Keratinocyte (primary cell): ENCODE results near the gene PID1.

Experiments
- EZH2 ChIP-seq: IDR thresholded peaks from one replicate; pipeline ENCODE4 v1.6.1; 2012; ENCODE audit warnings: inconsistent platforms, mild to moderate bottlenecking, low read length, moderate library complexity
- TF ChIP-seq, protein P1 (sequence below), 3 experiments: IDR thresholded peaks in 1 of 3; conservative IDR thresholded peaks in 1 of 3; optimal IDR thresholded peaks in 1 of 3; 2 replicates in 2 of 3; 3 replicates in 1 of 3; pipeline versions ENCODE3 to v1.5.1; 2011; ENCODE audit warnings: low read length in 3 of 3, mild to moderate bottlenecking in 3 of 3, moderate library complexity in 2 of 3, control low read depth in 1 of 3, inconsistent platforms in 1 of 3; ENCODE audit not compliant: insufficient read depth in 2 of 3; ENCODE audit errors: extremely low read depth in 1 of 3

DNA sequence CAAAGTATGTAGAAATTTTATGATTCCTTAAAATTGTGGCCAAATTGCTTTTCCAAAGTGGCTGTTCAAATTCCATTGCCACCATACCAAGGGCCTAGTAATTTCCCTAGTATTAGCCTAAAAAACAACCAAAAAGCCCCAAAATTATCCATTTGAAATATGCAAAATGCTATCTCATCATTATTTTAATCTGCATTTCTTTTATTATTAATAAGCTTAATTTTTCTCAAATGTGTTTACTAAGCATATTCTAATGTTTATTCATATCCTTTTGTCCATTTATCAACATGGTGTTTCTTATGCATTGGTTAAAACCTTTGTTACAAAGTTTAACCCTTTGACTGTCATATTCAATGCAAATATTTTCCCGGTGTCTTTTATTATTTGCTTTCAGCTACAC lies 48.0 kb downstream of the PID1 start:
- TF ChIP-seq, protein P1, sequence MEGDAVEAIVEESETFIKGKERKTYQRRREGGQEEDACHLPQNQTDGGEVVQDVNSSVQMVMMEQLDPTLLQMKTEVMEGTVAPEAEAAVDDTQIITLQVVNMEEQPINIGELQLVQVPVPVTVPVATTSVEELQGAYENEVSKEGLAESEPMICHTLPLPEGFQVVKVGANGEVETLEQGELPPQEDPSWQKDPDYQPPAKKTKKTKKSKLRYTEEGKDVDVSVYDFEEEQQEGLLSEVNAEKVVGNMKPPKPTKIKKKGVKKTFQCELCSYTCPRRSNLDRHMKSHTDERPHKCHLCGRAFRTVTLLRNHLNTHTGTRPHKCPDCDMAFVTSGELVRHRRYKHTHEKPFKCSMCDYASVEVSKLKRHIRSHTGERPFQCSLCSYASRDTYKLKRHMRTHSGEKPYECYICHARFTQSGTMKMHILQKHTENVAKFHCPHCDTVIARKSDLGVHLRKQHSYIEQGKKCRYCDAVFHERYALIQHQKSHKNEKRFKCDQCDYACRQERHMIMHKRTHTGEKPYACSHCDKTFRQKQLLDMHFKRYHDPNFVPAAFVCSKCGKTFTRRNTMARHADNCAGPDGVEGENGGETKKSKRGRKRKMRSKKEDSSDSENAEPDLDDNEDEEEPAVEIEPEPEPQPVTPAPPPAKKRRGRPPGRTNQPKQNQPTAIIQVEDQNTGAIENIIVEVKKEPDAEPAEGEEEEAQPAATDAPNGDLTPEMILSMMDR (optimal IDR thresholded peaks at IDR 0.05 in 1 of 3, IDR thresholded peaks at IDR 0.05 in 1 of 3, conservative IDR thresholded peaks at IDR 0.05 in 1 of 3; ENCODE audit: extremely low read depth in 1 of 3, insufficient read depth in 2 of 3, low read length in 3 of 3): no peak
- no peak for TF ChIP-seq EZH2
